Gastroesophageal sphincter (tissue), 4 donors: ENCODE measurements around the gene PKP3. TPM values are rescaled to one million over a fixed set of nuclear protein-coding genes. Genes with fewer than 3 reads are reported as not detected.
A peak's percentile ranks its signal among the peaks of the same experiment; 100 is the strongest.
"Not testable (repeated sequence)": the region's sequence is repeated elsewhere in the genome, so short reads cannot be mapped to it uniquely, and the experiment has no call there.

Source experiments
- ATAC-seq: fragments of 150-250 bp; one replicate; pipeline ENCODE4 v1.9.1; 2016; ENCODE audit warnings: mild to moderate bottlenecking, moderate library complexity
- H3K27ac ChIP-seq, 4 donors: fragments of 200-600 bp; sonication (generic) in 3 of 4; 1 replicate in 3 of 4; 2 replicates in 1 of 4; pipeline ENCODE4 v1.5.1; 2016 to 2019
- H3K27me3 ChIP-seq: fragments of 200-600 bp; sonication (generic); one replicate; pipeline ENCODE4 v1.5.1; 2019
- H3K36me3 ChIP-seq, 2 donors: fragments of 200-600 bp; sonication (generic); one replicate each; pipeline ENCODE4 v1.5.1; 2019; ENCODE audit warnings: control low read depth in 1 of 2
- H3K4me1 ChIP-seq, 3 donors: fragments of 200-600 bp; sonication (generic); 1 replicate in 2 of 3; 2 replicates in 1 of 3; pipeline ENCODE4 v1.5.1; 2016 to 2019; ENCODE audit warnings: control low read depth in 2 of 3
- H3K4me3 ChIP-seq, 2 donors: fragments of 200-600 bp; sonication (generic); one replicate each; pipeline ENCODE4 v1.5.1; 2019; ENCODE audit warnings: mild to moderate bottlenecking in 1 of 2, moderate library complexity in 1 of 2
- H3K9me3 ChIP-seq, 3 donors: fragments of 200-600 bp; sonication (generic); one replicate each; pipeline ENCODE4 v1.5.1; 2017 to 2019; ENCODE audit warnings: control low read depth in 2 of 3
- CTCF ChIP-seq, 4 experiments: fragments of 200-600 bp in 2 of 4; fragments of 450-650 bp in 2 of 4; sonication (generic) in 1 of 4; IDR thresholded peaks; one replicate each; pipeline ENCODE4 v1.5.1; 2017 to 2019; ENCODE audit warnings: antibody characterized with exemption in 4 of 4, mild to moderate bottlenecking in 2 of 4, moderate library complexity in 2 of 4
- EP300 ChIP-seq: sonication (generic); formaldehyde crosslinking; IDR thresholded peaks from one replicate; pipeline ENCODE4 v1.6.1; 2017; ENCODE audit warnings: antibody characterized with exemption, mild to moderate bottlenecking
- POLR2A ChIP-seq, 2 donors: fragments of 450-650 bp; IDR thresholded peaks; one replicate each; pipeline ENCODE4 v1.6.1; 2017; ENCODE audit warnings: antibody characterized with exemption in 2 of 2, mild to moderate bottlenecking in 2 of 2, moderate library complexity in 1 of 2
- POLR2AphosphoS5 ChIP-seq: sonication (generic); formaldehyde crosslinking; IDR thresholded peaks from one replicate; pipeline ENCODE4 v1.6.1; 2017; ENCODE audit warnings: antibody characterized with exemption
- WGBS, 2 donors: methylation state at CpG; one replicate each; pipeline ENCODE4 v1.1.5; 2018; ENCODE audit warnings: low coverage in 1 of 2; 5-methylcytosine and 5-hydroxymethylcytosine counted together
- total RNA-seq, 4 donors: library from RNA; depleted of rRNA; stranded (reverse); fragments of >200 nt; gene quantifications; one replicate each; pipeline ENCODE4 v1.1.0, GENCODE V29; 2016

The PKP3 gene, protein sequence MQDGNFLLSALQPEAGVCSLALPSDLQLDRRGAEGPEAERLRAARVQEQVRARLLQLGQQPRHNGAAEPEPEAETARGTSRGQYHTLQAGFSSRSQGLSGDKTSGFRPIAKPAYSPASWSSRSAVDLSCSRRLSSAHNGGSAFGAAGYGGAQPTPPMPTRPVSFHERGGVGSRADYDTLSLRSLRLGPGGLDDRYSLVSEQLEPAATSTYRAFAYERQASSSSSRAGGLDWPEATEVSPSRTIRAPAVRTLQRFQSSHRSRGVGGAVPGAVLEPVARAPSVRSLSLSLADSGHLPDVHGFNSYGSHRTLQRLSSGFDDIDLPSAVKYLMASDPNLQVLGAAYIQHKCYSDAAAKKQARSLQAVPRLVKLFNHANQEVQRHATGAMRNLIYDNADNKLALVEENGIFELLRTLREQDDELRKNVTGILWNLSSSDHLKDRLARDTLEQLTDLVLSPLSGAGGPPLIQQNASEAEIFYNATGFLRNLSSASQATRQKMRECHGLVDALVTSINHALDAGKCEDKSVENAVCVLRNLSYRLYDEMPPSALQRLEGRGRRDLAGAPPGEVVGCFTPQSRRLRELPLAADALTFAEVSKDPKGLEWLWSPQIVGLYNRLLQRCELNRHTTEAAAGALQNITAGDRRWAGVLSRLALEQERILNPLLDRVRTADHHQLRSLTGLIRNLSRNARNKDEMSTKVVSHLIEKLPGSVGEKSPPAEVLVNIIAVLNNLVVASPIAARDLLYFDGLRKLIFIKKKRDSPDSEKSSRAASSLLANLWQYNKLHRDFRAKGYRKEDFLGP
- 10 to 100 TPM in 1 of 4 donors, 1 to 10 TPM in 2, under 1 TPM in 1; 0.67 to 14.3 (median 2.3) TPM for total RNA-seq

DNA sequence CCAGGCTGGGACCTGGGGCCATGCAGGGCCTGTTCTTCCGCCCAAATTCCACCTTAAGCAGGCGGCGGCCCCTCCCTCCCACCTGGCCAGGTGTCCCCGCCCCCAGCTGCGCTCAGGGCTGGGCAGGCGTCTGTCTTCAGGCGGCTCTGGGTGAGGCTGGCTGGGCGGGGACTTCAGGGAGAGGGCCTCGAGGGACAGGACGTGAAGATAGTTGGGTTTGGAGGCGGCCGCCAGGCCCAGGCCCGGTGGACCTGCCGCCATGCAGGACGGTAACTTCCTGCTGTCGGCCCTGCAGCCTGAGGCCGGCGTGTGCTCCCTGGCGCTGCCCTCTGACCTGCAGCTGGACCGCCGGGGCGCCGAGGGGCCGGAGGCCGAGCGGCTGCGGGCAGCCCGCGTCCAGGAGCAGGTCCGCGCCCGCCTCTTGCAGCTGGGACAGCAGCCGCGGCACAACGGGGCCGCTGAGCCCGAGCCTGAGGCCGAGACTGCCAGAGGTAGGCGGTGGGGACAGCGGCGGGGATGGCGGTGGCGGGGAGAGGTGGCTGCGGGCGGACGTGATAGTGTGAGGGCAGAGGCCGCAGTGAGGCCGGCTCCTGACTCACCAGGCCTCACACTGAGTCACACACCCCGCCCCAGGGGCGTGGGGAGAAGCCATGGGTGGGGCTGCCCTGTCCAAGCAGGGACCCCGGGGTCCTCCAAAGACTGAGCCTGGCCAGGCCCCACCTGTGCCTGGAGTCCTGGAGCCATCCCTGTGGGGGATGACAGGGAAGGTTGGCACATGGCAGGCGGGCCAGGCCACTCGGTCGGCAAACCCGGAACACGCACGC lies at the start of gene PKP3:
PKP3 (plus strand) TSS at position 176 of the 824 bp plus-strand sequence; CDS start at position 260, 84 bp downstream.
- Histone ChIP-seq H3K36me3 (no peaks in the 10 kb centered on the region), H3K27ac (no peak within 1 kb of the TSS), H3K9me3 (no peaks in the 10 kb centered on the region), H3K4me1 (peaks cover 0 to 16% (median 8%) of the 10 kb centered on the region in 3 donors), H3K27me3 (peaks cover 55% of the 10 kb centered on the region), H3K4me3 (no peak within 1 kb of the TSS)
- TF ChIP-seq CTCF (IDR thresholded peaks at IDR 0.05) (no peak), POLR2A (IDR thresholded peaks at IDR 0.05) (no peak), EP300 (no peak), POLR2AphosphoS5 (no peak)
- ATAC-seq = no peak
- no CpG with 5 or more reads among the region's 57 CpGs for WGBS, 2 donors

- no peak overlapping the region for H3K4me3 ChIP-seq
- no peaks in the 10 kb centered on the region for H3K36me3 ChIP-seq
- no peaks in the 10 kb centered on the region for H3K4me1 ChIP-seq
- no peak overlapping the region for H3K27ac ChIP-seq
- 90% methylated on average over 11 of the region's 11 CpGs for WGBS, 2 donors
- no peaks in the 10 kb centered on the region for H3K27me3 ChIP-seq
- TF ChIP-seq EP300 = no peak
- no peak for TF ChIP-seq CTCF (IDR thresholded peaks at IDR 0.05)
- TF ChIP-seq POLR2A (IDR thresholded peaks at IDR 0.05) = no peak
- no peak for TF ChIP-seq POLR2AphosphoS5
- ATAC-seq = no peak
- no peaks in the 10 kb centered on the region for H3K9me3 ChIP-seq
Observed at GRCh38 chr11:344836-345578, 49.0 kb upstream of the PKP3 start.

DNA sequence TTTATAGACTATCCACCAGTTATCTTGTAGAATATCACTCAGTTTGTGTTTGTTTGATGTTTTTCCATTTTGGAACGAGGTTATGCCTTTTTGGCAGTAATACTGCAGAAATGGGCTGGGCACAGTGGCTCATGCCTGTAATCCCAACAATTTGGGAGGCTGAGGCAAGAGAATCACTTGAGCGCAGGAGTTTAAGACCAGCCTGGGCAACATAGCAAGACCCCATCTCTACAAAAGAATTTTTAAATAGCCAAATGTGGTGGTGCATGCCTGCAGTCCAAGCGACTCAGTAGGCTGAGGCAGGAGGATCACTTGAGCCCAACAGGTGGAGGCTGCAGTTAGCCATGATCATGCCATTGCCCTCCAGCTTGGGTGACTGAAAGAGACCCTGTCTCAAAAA lies 47.5 kb upstream of the PKP3 start:
- Histone ChIP-seq H3K27ac (no peak overlapping the region), H3K9me3 (no peaks in the 10 kb centered on the region), H3K36me3 (no peaks in the 10 kb centered on the region), H3K4me1 (no peaks in the 10 kb centered on the region), H3K27me3 (no peaks in the 10 kb centered on the region), H3K4me3 (no peak overlapping the region)
- no peak for ATAC-seq
- 60 to 75% methylated on average over 1 to 2 of the region's 3 CpGs for WGBS, 2 donors
- TF ChIP-seq EP300 (no peak), POLR2A (IDR thresholded peaks at IDR 0.05) (no peak), POLR2AphosphoS5 (no peak), CTCF (IDR thresholded peaks at IDR 0.05) (no peak)

DNA sequence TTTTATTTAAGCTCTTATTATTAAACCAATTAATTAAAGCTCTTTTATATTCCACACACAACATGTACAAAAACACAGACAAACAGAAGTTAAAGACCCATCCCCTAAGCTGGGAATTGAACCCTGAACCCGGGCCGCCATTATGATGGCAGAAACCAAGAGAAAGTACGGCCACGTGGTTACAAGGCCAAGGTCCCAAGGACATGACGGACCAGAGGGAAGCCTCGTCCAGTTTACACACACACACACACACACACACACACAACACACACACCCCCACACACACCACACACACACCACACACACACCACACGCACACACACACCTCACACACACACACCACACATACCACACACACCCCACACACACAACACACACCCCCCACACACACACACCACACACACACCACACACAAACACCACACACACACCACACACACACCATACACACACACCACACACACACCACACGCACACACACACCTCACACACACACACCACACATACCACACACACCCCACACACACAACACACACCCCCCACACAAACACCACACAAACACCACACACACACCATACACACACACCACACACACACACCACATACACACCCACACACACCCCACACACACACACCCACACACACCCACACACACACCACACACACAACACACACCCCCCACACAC lies 44.6 kb upstream of the PKP3 start:
- not testable (repeated sequence) for ATAC-seq, H3K9me3 ChIP-seq, H3K27me3 ChIP-seq, H3K27ac ChIP-seq, H3K4me3 ChIP-seq, H3K36me3 ChIP-seq
- 75 to 100% methylated on average over 4 to 5 of the region's 8 CpGs for WGBS, 2 donors
- peaks cover 0 to 24% (median 19%) of the 10 kb centered on the region in 3 donors for H3K4me1 ChIP-seq

- WGBS, 2 donors = 90% methylated on average over 7 of the region's 16 CpGs; no CpG with 5 or more reads in 1 of the 2 donors
- not testable (repeated sequence) for H3K27me3 ChIP-seq, H3K4me3 ChIP-seq, H3K9me3 ChIP-seq, H3K36me3 ChIP-seq, ATAC-seq
- Histone ChIP-seq H3K4me1 (peaks cover 1 to 30% (median 21%) of the 10 kb centered on the region in 3 donors), H3K27ac (peak overlapping the region in 1 of 4 donors; percentile 44)
Observed at GRCh38 chr11:350033-350722, 43.8 kb upstream of the PKP3 start.
